Activated CD4-positive, alpha-beta T cell treated with anti-CD3 and anti-CD28 coated beads, Interleukin-2, amount 50 U/mL, for 1 hour (primary cell): ENCODE results near the gene DAB2.

Experiments used
- DNase-seq: peaks from one replicate; pipeline ENCODE4 v3.0.0-alpha.2; 2020

The DAB2 gene

DNA sequence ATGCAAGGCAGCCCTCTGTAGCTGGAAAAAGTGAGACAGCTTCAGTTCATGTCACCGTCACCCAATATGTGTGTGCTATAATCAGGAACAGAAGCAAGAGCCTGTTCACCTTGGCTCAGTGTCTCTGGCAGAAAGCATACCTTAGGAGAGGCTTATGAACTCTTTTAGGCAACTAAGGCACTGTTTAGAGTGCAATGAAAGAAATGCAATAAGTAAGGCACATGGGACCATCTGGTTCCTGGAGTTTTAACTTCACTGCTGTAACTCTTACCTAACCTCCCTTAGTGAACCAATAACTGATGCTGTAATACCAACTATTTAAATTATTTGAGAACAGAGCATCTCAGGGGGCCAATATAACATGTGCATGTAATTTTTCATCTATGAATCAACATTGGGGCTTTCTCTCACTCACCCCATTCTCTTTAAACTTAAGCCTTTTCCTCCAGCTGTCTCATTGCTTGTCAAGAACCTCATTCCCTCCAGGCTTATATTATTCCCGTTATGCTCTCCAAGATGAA lies 92.9 kb downstream of the DAB2 start:
- no peak for DNase-seq

GRCh38 chr5:39328731-39329130 lies 96.0 kb downstream of the DAB2 start:
- no peak for DNase-seq

- DNase-seq, result no peak
Measured at GRCh38 chr5:39323542-39323941, 101.2 kb downstream of the DAB2 start.
